Measurements from ENCODE around the gene CD53.
"Not testable (repeated sequence)": the region's sequence is repeated elsewhere in the genome, so short reads cannot be mapped to it uniquely, and the experiment has no call there.

CD53 gene

DNA sequence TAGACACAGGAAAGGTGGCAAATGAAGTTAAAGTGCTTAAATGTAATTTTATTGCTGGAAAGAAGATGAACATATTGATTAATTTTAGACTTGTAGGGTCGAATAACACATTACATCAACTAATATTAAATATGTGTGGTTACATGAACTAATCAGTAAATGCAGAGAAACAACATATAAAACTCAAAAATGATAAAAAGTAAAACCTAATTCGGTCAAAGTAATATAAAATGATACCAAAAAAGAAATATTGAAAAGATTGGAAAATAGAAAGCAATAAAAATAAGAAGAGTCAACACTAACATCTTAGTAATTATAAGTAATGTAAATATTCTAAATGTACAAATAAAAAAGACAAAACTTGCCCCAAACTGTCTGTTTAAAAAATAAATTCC is 43.3 kb downstream of the CD53 start:
- DNase-seq (ENCODE audit: low read depth), result no peak

DNA sequence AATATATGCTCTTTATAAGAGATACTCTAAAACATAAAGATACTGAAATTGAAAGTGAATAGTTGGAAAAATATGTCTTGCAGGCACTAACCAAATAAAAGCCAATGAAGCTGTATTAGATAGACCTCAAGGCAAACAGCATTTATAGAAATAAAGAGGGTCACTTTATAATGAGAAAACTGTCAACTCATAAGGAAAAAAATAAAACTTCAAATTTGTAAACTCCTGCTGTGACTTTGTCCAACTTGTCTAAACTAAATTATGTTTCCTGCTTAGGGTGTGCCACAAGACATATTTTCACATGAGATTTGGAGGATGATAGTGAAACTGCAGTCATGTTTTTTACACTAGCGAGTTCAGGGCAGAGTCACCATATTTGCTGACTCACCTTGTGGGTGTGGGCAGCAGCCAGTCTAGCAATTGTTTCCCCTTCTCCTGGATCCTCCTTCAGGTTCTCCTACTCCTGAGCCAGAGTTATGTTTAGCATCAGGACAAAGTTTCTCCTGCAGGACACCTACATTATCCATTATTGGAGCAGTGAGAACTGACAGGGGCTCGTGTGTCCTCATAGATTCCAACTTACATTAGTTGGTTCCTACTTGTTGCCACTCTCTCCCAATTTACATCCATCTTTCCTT is 43.8 kb downstream of the CD53 start:
- DNase-seq (ENCODE audit: low read depth), result peak; percentile 10

DNA sequence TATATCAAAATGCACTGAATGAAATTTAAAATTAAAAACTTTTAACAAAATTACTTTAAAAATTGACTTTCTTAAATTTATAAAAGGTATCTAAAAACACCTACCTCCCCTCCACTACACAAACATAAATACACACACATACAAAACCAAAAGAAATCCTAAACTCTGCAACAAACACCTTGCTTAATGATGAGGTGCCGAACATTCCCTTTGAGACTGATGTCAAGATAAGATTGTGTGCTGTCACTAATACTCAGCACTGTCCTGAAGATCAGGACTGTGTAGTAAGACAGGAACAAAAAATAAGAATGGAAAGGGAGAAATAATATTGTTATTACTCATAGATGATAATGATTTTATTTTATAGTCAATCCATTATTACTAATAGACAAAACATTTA is 45.1 kb downstream of the CD53 start:
- DNase-seq (ENCODE audit: low read depth), result no peak

DNA sequence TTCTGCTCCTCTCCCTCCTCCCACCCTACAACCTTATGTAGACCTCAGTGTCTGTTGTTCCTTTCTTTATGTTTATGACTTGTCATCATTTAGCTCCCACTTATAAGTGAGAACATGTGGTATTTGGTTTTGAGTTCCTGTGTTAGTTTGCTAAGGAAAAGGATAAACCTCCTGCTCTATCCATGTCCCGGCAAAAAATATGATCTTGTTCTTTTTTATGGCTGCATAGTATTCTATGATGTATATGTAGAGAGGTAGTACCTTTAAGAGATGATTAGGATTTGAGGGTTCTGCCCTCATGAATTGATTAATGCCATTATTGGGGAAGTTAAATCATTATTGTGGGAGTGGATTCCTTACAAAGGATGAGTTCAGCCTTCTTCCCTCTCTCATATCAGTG is 49.0 kb downstream of the CD53 start:
- no peak for DNase-seq (ENCODE audit: low read depth)

DNA sequence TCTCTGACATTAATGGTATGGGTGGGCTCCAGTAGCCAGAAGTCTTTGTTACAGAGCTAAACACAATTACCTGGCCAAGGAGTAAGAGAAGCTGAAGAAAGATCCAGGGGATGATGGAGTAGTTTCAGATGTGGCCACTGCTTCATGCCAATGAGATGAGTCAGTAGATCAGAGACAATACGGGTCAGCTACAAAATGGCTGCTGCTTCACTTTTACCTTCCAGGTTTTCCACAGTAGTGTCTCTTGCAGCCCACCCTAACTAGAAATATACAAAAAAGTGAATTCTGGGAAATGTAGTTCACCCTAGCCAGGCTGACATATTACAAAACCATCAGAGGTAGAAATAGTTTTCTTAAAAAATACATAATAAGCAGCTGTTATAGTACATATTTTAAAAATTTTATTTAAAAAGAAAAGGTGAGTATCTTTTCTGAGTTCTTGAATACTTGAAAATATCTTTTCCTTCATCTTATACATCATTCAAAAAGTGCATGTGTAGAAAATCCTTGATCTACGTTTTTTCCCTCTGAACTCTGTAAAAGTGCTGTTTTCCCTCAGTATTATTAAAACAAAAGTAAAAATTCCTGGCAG is 54.6 kb downstream of the CD53 start:
- DNase-seq (ENCODE audit: low read depth), result no peak

DNA sequence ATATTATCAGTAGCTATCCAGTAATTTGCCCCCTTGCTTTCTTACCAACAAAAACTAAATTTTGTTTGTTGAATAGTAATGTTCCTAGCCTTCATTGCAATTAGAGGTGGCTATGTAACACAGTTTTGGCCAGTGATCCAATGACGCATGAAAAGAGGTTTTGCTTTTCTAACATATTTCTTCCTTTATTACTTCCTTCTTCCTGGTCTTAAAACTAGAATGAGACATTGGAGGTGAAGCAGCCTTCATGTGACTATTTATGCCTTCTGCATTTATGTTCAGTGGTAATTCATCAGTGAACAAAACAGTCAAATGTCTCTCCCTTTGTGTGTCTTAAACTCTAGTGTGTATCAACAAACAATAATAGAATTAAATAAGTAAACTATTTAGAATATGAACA is 55.2 kb downstream of the CD53 start:
- no peak for DNase-seq (ENCODE audit: low read depth)

DNA sequence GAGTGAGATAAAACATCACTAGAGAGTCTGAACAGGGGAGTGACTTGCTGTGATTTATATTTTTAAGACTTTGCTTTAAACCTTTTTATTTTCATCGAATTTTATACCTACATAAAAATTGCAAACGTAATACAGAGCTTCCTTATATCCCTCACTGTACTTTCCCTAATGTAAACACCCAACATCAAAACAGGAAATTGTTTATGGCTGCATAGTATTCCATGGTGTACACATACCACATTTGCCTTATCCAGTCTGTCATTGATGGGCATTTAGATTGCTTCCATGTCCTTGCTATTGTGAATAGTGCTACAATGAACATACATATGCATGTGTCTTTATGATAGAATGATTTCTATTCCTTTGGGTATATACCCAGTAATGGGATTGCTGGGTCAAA is 56.0 kb downstream of the CD53 start:
- no peak for DNase-seq (ENCODE audit: low read depth)

DNA sequence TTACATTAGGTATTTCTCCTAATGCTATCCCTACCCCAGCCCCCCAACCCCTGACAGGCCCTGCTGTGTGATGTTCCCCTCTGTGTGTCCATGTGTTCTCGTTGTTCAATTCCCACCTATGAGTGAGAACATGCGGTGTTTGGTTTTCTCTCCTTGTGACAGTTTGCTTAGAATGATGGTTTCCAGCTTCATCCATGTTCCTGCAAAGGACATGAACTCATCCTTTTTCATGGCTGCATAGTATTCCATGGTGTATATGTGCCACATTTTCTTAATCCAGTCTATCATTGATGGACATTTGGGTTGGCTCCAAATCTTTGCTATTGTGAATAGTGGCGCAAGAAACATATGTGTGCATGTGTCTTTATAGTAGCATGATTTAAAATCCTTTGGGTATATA is 58.1 kb downstream of the CD53 start:
- not testable (repeated sequence) for DNase-seq (ENCODE audit: low read depth)

DNA sequence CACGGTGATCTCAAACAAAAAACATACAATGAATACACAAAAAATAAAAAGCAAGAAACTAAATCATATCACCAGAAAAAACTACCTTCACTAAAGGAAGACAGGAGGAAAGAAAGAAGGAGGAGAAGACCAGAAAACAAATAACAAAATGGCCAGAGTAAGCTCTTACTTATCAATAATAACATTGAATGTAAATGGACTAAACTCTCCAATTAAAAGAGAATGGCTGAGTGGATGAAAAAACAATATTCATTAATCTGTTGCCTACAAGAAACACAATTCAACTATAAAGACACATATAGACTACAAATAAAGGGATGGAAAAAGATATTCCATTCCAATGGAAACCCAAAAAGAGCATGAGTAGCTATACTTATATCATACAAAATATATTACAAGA is 63.6 kb downstream of the CD53 start:
- DNase-seq (ENCODE audit: low read depth), result no peak

DNA sequence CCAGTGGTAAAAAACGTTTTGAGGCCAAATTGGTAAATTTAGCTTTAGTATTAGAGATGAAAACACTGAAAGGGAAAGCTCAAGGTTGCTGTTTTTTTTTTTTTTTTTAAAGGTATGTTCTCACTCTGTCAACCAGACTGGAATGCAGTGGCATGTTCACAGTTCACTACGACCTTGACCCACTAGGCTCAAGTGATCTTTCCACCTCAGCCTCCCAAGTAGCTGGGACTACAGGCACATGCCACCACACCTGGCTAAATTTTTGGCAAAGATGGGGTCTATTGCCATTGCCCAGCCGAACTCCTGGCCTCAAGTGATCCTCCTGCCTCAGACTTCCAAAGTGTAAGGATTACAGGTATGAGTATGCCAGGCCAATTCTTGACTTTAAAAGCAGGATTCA is 71.9 kb downstream of the CD53 start:
- DNase-seq (ENCODE audit: low read depth), result no peak

DNA sequence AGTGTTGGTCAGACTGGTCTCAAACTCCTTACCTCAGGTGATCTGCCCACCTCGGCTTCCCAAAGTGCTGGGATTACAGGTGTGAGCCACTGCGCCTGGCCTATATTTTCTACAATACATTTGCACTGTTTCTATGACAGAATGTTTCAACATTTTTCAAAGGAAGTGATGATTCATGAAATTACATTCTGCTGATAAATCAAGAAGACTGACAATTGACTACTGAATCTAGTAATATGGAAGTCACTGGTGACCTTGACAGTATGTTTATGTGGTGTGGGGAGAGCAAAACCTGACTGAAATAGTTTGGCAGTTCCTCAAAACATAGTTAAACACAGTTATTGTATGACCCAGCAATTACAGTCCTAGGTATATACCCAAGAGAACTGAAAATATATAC is 72.7 kb downstream of the CD53 start:
- DNase-seq (ENCODE audit: low read depth), result no peak

DNA sequence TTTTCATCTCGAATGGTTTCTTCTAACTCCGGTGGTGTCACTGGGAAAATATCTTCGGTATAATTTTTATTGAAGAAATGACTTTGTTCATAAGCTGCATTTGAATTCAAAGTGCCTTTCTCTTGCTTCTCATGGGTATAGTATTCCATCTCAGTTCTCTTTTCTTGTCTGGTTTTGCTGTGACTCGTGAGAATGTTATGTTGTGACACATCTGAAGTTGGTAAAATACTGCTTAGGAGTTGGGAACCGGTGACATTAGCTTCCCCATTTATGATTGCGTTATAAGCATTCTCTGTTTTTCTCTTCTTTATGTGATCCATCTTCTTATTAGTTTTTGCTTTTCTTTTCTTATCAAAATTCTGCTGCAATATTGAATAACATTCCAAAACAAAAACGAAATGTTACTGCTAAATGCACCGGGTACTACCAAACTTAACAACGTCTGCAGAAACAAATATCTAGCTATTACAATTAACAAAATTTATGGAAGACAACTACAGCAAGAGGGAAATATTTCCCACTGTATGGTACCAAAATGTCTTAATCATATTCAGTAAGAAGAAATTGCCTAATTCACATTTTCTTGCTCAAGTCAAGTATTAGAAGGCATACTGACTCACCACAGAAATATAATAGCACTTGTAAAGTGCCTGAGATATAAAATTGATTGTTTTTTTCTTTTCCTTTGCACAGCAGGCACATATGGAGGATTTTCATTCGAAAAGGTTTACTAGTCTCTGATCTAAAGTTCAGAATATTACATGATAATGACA is 75.3 kb downstream of the CD53 start:
- DNase-seq (ENCODE audit: low read depth), result no peak
